ENCODE results near the gene SLC2A11.

SLC2A11 gene

GRCh38 chr22:23857606-23858483 is at the start of gene SLC2A11:
Gene SLC2A11 (plus strand): TSS chr22:23857875. CDS start chr22:23858000, 125 bp downstream.
- DNase-seq (ENCODE audit: low spot score), result peak; percentile 98

- DNase-seq (ENCODE audit: low spot score), result no peak
Measured at GRCh38 chr22:23812378-23812777, 45.3 kb upstream of the SLC2A11 start.

- no peak for DNase-seq (ENCODE audit: low spot score)
Measured at GRCh38 chr22:23815541-23816155, 42.0 kb upstream of the SLC2A11 start.

- DNase-seq (ENCODE audit: low spot score), result no peak
Measured at GRCh38 chr22:23816156-23816976, 41.3 kb upstream of the SLC2A11 start.

GRCh38 chr22:23817146-23817545 is 40.5 kb upstream of the SLC2A11 start:
- no peak for DNase-seq (ENCODE audit: low spot score)

- DNase-seq (ENCODE audit: low spot score), result no peak
Measured at GRCh38 chr22:23818541-23818940, 39.1 kb upstream of the SLC2A11 start.

GRCh38 chr22:23820748-23821211 is 36.9 kb upstream of the SLC2A11 start:
- DNase-seq (ENCODE audit: low spot score), result no peak

- no peak for DNase-seq (ENCODE audit: low spot score)
Measured at GRCh38 chr22:23822101-23822671, 35.5 kb upstream of the SLC2A11 start.

- peak; percentile 88 for DNase-seq (ENCODE audit: low spot score)
Measured at GRCh38 chr22:23823331-23823791, 34.3 kb upstream of the SLC2A11 start.

GRCh38 chr22:23824476-23825245 is 33.0 kb upstream of the SLC2A11 start:
- DNase-seq (ENCODE audit: low spot score), result no peak

GRCh38 chr22:23825246-23825905 is 32.3 kb upstream of the SLC2A11 start:
- no peak for DNase-seq (ENCODE audit: low spot score)

- DNase-seq (ENCODE audit: low spot score), result peak; percentile 91
Measured at GRCh38 chr22:23826510-23827350, 30.9 kb upstream of the SLC2A11 start.

- no peak for DNase-seq (ENCODE audit: low spot score)
Measured at GRCh38 chr22:23827351-23827995, 30.2 kb upstream of the SLC2A11 start.

GRCh38 chr22:23828800-23829680 is 28.6 kb upstream of the SLC2A11 start:
- DNase-seq (ENCODE audit: low spot score), result no peak

- no peak for DNase-seq (ENCODE audit: low spot score)
Measured at GRCh38 chr22:23829845-23830372, 27.8 kb upstream of the SLC2A11 start.

- no peak for DNase-seq (ENCODE audit: low spot score)
Measured at GRCh38 chr22:23831261-23831660, 26.4 kb upstream of the SLC2A11 start.

GRCh38 chr22:23831781-23832180 is 25.9 kb upstream of the SLC2A11 start:
- DNase-seq (ENCODE audit: low spot score), result no peak

Measured in hepatic stellate cell (primary cell).